ENCODE results near the gene COQ4. TPM values are rescaled to one million over a fixed set of nuclear protein-coding genes. Genes with fewer than 3 reads are reported as not detected.
A peak's percentile ranks its signal among the peaks of the same experiment; 100 is the strongest.

Gene COQ4
- total RNA-seq, 1 donor from 2014 or later: 58.5 TPM

GRCh38 chr9:128309551-128309950, 13.1 kb upstream of the COQ4 start:
- H3K4me1 Mint-ChIP-seq (ENCODE audit: unreplicated experiment): no peaks in the 10 kb centered on the region
- no peak overlapping the region for H3K27ac Mint-ChIP-seq
- no peaks in the 10 kb centered on the region for H3K9me3 Mint-ChIP-seq
- TF ChIP-seq, protein P1, sequence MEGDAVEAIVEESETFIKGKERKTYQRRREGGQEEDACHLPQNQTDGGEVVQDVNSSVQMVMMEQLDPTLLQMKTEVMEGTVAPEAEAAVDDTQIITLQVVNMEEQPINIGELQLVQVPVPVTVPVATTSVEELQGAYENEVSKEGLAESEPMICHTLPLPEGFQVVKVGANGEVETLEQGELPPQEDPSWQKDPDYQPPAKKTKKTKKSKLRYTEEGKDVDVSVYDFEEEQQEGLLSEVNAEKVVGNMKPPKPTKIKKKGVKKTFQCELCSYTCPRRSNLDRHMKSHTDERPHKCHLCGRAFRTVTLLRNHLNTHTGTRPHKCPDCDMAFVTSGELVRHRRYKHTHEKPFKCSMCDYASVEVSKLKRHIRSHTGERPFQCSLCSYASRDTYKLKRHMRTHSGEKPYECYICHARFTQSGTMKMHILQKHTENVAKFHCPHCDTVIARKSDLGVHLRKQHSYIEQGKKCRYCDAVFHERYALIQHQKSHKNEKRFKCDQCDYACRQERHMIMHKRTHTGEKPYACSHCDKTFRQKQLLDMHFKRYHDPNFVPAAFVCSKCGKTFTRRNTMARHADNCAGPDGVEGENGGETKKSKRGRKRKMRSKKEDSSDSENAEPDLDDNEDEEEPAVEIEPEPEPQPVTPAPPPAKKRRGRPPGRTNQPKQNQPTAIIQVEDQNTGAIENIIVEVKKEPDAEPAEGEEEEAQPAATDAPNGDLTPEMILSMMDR (conservative IDR thresholded peaks at IDR 0.05): no peak
- H3K4me3 Mint-ChIP-seq: no peak overlapping the region
- H3K36me3 Mint-ChIP-seq: peaks cover 4% of the 10 kb centered on the region
- DNase-seq (ENCODE audit: extremely low spot score, unreplicated experiment): no peak
- H3K27me3 Mint-ChIP-seq: no peaks in the 10 kb centered on the region

- no peak overlapping the region for H3K27ac Mint-ChIP-seq
- no peak for DNase-seq (ENCODE audit: extremely low spot score, unreplicated experiment)
- TF ChIP-seq, protein P1 (conservative IDR thresholded peaks at IDR 0.05): no peak
- H3K4me3 Mint-ChIP-seq: no peak overlapping the region
- no peaks in the 10 kb centered on the region for H3K27me3 Mint-ChIP-seq
- H3K36me3 Mint-ChIP-seq: peaks cover 4% of the 10 kb centered on the region
- no peaks in the 10 kb centered on the region for H3K4me1 Mint-ChIP-seq (ENCODE audit: unreplicated experiment)
- no peaks in the 10 kb centered on the region for H3K9me3 Mint-ChIP-seq
Measured at GRCh38 chr9:128310461-128310860, 12.2 kb upstream of the COQ4 start.

- DNase-seq (ENCODE audit: extremely low spot score, unreplicated experiment): no peak
- H3K27ac Mint-ChIP-seq: no peak overlapping the region
- H3K4me1 Mint-ChIP-seq (ENCODE audit: unreplicated experiment): no peaks in the 10 kb centered on the region
- H3K9me3 Mint-ChIP-seq: no peaks in the 10 kb centered on the region
- peaks cover 4% of the 10 kb centered on the region for H3K36me3 Mint-ChIP-seq
- TF ChIP-seq, protein P1 (conservative IDR thresholded peaks at IDR 0.05): no peak
- H3K4me3 Mint-ChIP-seq: no peak overlapping the region
- H3K27me3 Mint-ChIP-seq: no peaks in the 10 kb centered on the region
Measured at GRCh38 chr9:128314697-128315096, 7.9 kb upstream of the COQ4 start.

DNA sequence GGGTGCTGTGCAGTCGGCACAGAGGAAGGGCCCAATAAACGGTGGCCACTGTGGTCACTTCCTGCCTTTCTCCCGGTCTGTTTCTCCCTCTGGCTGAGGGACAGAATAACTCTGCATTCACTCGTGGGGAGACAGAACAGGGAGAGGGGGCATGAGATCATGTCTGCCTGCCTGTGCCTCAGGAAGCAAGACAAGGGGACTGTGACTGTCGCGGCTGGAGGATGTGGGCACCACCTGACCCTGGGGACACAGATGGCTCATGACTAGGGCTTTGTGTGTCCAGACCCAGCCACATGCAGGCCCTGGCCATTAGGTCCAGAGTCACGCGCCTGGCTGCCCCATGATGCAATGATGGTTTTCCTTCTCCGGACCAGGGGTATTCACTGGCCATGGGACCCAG, 6.2 kb upstream of the COQ4 start:
- Mint-ChIP-seq H3K4me1 (ENCODE audit: unreplicated experiment) (no peaks in the 10 kb centered on the region), H3K36me3 (peaks cover 4% of the 10 kb centered on the region), H3K9me3 (no peaks in the 10 kb centered on the region), H3K27me3 (no peaks in the 10 kb centered on the region), H3K27ac (no peak overlapping the region), H3K4me3 (no peak overlapping the region)
- TF ChIP-seq, protein P1 (conservative IDR thresholded peaks at IDR 0.05): no peak
- no peak for DNase-seq (ENCODE audit: extremely low spot score, unreplicated experiment)

GRCh38 chr9:128317629-128318028, 5.0 kb upstream of the COQ4 start:
- H3K27ac Mint-ChIP-seq: no peak overlapping the region
- peaks cover 4% of the 10 kb centered on the region for H3K36me3 Mint-ChIP-seq
- H3K9me3 Mint-ChIP-seq: no peaks in the 10 kb centered on the region
- no peak for DNase-seq (ENCODE audit: extremely low spot score, unreplicated experiment)
- H3K27me3 Mint-ChIP-seq: peaks cover 2% of the 10 kb centered on the region
- TF ChIP-seq, protein P1 (conservative IDR thresholded peaks at IDR 0.05): no peak
- peak overlapping the region; percentile 62 for H3K4me3 Mint-ChIP-seq
- H3K4me1 Mint-ChIP-seq (ENCODE audit: unreplicated experiment): peaks cover 4% of the 10 kb centered on the region

- peak overlapping the region; percentile 97 for H3K4me3 Mint-ChIP-seq
- no peaks in the 10 kb centered on the region for H3K9me3 Mint-ChIP-seq
- TF ChIP-seq, protein P1 (conservative IDR thresholded peaks at IDR 0.05): no peak
- no peak overlapping the region for H3K27ac Mint-ChIP-seq
- DNase-seq (ENCODE audit: extremely low spot score, unreplicated experiment): no peak
- peaks cover 4% of the 10 kb centered on the region for H3K4me1 Mint-ChIP-seq (ENCODE audit: unreplicated experiment)
- H3K36me3 Mint-ChIP-seq: peaks cover 8% of the 10 kb centered on the region
- H3K27me3 Mint-ChIP-seq: peaks cover 2% of the 10 kb centered on the region
Measured at GRCh38 chr9:128321343-128321742, 1.3 kb upstream of the COQ4 start.
